Prostate gland (tissue), 2 donors: ENCODE measurements around the gene TAAR6.
"Not testable (repeated sequence)": the region's sequence is repeated elsewhere in the genome, so short reads cannot be mapped to it uniquely, and the experiment has no call there.

Experiments
- POLR2A ChIP-seq: fragments of 450-650 bp; IDR thresholded peaks from one replicate; pipeline ENCODE4 v1.6.1; 2016; ENCODE audit warnings: antibody characterized with exemption, mild to moderate bottlenecking
- TF ChIP-seq, protein P1 (sequence below), 4 experiments: fragments of 200-600 bp in 2 of 4; fragments of 450-650 bp in 2 of 4; sonication (generic) in 2 of 4; IDR thresholded peaks; 1 replicate in 3 of 4; 2 replicates in 1 of 4; pipeline ENCODE4 v1.5.1; 2016 to 2019; ENCODE audit warnings: antibody characterized with exemption in 4 of 4, mild to moderate bottlenecking in 2 of 4, moderate library complexity in 2 of 4

DNA sequence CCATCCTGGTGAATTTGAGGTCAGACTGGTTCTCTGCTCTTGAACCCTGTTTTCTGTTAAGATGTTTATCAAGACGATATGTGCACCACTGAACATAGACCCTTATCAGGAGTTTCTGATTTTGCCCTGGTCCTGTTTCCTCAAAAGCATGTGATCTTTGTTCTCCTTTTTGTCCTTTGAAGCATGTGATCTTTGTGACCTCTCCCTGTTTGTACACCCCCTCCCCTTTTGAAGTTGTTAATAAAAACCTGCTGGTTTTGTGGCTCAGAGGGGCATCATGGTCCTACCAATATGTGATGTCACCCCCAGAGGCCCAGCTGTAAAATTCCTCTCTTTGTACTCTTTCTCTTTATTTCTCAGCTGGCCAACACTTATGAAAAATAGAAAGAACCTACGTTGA, 35.6 kb upstream of the TAAR6 start:
- not testable (repeated sequence) for TF ChIP-seq POLR2A
- TF ChIP-seq, protein P1, sequence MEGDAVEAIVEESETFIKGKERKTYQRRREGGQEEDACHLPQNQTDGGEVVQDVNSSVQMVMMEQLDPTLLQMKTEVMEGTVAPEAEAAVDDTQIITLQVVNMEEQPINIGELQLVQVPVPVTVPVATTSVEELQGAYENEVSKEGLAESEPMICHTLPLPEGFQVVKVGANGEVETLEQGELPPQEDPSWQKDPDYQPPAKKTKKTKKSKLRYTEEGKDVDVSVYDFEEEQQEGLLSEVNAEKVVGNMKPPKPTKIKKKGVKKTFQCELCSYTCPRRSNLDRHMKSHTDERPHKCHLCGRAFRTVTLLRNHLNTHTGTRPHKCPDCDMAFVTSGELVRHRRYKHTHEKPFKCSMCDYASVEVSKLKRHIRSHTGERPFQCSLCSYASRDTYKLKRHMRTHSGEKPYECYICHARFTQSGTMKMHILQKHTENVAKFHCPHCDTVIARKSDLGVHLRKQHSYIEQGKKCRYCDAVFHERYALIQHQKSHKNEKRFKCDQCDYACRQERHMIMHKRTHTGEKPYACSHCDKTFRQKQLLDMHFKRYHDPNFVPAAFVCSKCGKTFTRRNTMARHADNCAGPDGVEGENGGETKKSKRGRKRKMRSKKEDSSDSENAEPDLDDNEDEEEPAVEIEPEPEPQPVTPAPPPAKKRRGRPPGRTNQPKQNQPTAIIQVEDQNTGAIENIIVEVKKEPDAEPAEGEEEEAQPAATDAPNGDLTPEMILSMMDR (IDR thresholded peaks at IDR 0.05): not testable (repeated sequence)
